DMS153 (cell line): Measurements from ENCODE around the gene ZFAND3.

Experiments used
- DNase-seq: peaks from one replicate; lab custom pipeline; 2025; lab: John Stamatoyannopoulos, UW

Gene ZFAND3

DNA sequence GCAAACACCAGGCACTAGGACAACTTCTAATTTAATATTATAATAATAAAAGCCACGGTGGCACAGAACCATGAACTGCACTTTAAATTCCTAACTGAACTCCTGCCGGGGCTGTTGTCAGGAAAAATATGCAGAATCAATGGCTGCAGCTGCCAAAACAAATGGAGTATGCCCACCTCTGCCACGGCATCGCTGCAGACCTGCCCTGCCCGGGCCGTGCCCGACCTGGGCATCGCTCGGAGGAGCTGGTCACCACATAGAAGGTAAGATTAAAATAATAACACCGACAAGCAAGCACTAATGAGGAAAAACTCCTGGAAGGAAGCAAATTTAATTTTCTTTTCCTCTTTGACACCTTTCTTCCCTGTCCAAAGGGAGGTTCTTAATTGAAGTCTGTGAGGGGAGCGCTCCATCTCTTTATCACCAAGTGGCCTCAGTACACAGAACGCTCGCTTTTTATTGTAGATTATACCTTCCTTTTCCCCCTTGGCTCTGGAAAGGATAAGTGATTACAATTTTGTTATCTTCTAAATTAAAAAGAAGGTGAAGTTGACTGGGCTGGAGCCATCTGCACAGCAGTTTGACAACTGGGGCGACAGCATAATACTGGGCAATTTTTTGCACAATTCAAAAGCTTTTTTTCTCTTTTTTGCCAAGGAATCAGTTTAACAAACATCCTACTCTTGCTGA is 351.3 kb downstream of the ZFAND3 start:
- no peak for DNase-seq

DNA sequence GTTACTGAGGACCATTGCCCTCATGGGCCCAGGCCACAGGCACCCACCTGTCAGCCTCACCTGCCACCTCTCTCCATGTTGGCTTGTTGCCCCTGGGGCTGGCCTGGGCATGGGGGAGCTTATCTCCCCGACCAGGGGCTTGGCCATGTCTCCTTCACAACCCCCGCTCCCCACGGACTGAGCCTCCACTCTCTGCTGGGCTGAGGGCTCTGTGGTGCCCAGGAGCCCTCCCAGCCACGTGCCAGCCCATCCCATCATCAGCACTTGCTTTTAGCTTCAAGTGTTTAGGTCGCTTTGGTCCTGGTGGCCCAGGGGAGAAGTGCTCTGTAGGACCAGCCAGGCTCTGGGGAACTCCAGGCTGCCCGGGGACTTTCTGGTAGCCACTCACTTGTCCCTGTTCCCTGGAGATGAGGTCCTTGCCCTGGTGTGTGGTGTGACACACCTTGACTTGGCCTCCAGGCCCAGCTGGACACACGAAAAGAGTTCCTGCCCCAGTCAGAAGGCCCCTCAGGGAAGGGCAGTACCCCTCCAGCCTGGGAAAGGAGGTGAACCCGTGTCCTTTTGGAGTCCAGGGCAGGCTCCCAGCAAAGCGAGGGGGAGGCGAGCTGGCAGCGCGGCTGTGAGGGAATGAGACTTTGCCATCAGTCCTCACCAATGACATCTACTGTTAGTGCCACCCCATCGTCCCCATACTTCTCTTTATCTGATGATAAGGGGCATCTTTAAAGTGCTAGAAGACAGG is 352.6 kb downstream of the ZFAND3 start:
- no peak for DNase-seq

DNA sequence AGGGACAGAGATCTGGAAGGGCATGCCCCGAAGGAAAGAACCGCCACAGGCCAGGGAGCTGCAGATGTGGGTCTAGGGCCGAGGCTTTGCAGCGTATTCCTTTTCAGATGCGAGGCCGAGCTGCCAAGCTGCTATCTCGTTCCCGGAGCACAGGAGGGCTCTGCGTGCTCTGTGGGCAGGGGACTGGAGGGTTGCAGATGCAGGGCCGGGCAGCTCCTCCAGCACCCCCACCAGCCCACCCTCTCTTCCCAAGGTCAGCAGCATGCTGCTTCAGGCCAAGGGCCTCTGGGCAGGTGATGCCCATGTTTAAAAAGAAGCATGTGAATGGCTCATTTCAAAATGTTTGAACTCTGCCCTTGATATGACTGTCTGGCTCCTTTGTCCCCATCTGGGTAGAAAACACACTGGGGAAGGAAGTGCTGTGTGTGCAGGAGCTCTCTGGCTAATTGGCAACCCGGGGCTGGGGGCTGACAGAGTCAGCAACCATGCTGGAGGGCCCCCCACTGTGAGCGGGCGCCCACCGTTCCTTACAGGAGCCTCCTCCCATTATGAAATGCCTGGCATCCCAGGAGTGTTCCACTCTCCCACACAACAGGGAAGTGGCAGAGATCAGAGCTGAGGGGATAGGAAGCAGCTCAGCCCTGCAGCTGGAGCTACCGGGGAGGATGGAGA is 353.3 kb downstream of the ZFAND3 start:
- no peak for DNase-seq

DNA sequence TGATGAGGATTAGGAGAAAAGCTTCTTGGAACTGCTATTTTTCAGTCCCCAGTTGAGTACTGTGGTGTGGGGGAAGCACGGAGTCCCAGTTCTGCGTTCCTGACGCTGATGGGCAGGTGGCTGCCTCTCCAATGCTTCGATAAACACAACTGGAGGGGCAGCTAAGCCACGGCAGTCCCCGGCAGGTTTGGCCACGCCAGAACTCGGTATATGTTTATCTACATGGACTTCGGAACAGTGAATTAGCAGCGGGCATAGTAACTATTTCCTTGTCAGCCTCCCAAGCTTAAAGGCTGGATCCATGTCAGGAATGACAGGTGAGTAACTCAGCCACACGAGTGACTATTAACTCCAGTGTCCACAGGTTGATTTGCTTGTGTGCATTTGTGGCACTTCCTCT is 354.4 kb downstream of the ZFAND3 start:
- no peak for DNase-seq

DNA sequence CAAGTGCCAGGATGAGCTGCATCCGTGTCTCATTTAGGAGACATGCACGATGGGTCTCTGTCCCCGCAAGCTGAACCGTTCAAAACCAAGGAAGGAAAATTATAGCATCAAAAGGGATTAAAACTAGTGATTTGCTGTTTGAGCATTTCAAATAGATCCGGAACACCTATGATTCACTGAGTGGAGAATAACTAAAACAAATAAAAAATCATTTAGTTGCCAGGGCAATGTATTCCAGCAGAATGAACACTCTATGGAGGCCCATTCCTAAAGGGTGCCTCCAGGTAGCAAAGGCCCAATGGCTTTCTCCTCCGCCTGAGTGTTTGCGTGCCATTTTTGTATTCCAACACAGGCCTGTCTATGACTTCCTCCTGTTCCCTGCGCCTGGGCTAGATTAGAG is 354.8 kb downstream of the ZFAND3 start:
- no peak for DNase-seq

DNA sequence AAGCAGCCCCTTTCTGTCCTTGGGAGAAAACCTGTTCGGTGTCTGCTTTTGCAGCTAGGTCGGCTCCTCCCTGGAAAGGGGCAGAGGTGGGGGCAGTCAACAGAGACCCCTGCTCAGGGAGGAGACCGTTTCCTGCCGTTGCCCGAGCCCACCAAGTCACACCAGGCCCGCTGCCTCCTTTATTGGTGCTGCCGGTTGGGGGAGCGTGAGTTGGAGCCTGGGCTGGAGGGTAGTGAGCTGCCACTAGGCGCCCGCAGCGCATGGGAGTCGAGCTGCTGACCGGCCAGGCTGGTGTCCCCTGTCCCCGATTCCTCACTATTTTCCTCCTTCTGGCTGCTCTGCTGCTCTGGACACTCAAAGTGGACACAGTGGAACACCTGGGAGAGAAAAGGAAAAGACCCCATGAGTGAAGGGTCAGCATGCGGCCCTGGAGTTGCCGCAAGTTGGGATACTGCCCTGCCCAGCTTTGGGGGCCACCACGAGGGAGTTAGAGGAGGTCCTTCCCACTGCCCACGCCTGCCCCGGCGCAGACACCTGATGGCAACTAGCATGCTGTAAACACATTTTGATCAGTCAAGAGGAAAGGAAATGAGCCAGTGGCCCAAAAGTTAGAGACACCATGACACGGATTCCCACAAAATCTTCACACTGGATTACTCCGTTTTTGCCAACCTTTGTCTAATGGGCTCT is 355.4 kb downstream of the ZFAND3 start:
- no peak for DNase-seq

DNA sequence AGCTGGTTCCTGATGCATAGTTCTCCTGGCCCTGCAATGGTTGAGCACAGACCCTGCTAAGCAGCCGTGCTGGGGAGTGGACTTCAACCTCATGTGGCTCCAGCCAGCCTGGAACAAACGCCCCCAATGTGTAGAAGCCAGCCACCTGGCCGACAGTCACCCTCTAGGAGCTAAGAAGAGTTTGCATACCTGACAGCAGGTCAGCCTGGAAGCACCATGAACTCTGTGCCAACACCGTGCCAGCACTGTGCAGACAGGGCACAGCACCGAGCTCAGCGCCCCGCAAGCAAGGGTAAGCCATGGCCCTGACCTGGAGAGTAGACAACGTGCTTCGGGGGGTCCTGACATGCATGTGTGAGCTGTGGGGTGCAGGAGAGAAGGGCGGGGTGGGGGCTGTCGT is 356.3 kb downstream of the ZFAND3 start:
- DNase-seq = no peak

DNA sequence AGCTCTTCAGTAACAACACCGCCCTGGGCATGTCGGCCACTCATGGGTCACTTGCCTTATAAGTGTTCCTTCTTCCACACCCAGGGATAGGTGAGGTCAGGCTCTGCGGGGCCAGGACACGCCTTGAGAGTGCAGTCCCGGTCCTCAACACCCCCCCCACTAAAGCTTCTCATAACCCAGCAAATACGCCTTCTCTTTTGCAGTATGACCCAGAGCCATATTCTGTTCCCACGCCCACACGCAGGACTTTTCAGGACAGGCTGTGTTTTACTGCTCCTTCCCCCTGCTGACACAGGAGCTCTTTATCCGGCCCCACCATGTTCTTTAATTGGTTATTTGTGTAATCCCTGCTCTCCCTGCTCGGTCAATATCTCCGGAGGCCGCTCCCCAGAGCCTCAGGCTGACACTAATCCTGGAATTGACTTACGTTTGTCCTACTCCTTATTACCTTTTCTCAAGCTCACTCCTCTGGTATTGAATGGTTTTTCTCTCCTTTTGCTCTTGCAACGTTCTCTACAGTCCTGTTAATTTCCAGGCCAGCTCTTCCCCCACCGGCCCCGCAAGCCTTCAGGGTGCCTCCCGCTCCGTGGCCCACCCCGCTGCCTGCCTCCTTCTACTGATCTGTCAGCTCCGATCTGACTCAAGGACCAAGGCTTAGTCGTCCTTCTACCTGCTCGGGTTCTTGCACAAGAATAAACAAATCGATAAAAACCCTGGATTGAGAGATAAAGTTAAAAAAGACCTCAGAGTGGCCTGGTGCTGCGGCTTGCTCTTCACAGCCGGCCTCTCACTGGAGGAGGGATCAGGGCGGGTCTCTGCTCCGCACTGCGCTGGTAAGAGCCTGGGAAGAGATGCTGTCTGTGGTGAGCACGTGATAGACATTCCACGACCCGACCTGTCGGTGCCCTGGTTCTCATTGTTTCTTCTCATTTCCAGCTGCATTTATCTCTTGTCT is 357.5 kb downstream of the ZFAND3 start:
- no peak for DNase-seq

DNA sequence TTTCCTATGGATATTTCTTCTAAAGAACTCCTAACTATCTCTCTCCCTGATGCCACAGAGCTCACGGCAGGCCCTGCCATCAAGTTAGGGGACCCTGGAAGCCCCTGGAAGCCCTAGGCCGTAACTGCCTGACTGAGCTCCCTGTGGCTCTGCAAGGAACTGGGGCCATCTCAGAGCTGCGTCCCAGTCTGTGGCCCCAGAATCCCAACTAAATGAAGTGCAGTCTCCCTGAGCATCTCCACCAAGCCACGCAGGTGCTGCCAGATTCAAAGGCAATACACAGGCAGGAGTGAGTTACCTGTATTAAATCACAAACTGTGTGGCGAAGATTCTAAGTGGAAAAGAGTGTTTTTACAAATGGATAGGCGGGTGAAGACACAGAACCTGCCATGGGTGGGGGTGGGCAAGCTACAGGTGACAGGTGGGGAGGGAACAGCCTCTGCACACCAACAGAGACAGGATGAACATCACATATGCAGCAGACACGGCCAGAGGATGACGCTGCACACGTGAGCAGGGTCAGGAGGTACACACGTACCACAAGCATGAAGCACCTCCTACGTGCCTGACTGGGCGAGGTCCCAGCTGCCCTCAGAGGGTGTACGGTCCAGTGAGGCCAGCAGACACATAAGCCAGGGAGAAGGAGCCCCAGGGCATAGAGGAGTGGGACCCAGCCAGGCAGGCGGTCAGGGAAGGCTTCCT is 358.5 kb downstream of the ZFAND3 start:
- no peak for DNase-seq

DNA sequence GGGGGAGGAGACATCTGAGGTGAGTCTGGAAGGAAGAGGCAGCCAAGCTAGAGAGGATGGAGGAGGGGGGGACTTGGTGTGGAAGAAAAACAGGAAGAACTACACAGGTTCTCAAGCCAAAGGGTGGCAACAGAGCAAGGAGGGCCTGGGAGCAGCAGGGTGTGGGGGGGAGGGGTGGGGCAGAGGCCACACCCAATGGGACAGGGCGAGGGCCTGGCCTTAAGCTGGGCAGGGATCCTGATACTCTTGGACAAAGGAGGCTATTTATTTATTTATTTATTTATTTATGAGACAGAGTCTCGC is 359.0 kb downstream of the ZFAND3 start:
- DNase-seq = no peak

DNA sequence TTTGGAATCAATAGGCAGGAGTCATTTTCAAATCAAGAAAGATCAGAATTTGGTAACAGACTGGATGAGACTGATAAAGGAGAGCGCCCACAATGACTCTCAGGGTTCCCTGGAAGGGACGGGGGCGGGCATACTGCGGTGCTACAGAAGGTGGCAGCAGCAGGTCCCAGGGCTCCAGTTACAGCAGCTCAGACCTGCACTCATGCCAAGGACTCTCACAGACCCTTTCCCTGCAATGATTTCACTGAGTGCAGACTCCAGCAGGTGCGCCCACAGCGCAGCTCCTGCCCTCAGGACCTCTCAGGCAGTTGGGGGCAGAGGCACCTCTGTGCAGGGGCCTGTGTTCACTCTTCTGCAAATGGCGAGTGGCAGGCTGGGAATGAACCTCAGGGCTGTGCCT is 359.8 kb downstream of the ZFAND3 start:
- DNase-seq = no peak

DNA sequence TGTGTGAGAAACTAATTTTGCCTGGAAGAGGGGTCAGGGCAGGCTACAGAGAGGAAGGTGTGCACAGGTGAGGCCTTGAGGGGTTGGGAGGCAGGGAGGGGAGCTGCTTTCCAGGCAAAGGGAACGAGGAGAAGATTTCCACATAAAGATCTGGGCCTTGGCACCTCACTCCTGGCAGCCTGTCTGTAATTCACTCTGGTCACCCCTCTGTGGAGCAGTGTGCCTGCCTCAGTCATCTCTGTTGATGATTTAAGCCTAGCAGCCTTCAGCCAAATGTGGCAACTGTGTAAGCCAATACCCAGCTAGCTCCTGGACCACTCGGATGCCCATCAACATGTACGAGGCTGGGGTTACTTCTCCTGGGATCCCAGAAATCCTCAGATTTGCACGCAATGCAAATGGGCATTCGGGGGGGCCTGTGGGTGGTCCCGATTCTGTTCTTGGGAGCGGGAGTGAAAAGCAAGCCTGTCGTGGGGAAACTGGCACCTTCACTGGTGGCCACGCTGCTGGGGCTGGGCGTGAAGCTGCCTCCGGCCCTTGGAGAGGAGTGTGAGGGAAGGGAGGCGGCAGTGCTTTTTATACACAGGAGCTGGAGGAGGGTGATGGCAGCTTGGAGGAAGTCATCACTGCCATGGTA is 360.4 kb downstream of the ZFAND3 start:
- no peak for DNase-seq

DNA sequence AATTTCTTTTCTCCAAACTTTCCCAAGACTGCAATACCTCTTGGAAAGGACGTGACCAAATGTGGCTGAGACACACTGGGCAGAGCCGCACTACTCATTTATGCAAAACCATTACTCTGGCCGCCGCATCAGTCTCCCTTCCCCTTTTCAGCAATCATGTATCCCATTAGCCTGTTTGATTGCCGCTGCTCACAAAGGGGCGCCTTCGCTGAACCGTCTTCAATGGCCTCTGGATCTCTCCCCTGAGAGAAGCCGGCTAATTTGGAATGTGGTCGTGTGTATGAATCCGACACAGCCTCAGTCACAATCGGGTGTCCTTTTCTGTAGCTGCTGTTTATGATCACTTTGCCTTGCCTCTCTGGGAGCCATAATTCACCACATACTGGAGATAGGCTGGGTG is 361.1 kb downstream of the ZFAND3 start:
- no peak for DNase-seq

DNA sequence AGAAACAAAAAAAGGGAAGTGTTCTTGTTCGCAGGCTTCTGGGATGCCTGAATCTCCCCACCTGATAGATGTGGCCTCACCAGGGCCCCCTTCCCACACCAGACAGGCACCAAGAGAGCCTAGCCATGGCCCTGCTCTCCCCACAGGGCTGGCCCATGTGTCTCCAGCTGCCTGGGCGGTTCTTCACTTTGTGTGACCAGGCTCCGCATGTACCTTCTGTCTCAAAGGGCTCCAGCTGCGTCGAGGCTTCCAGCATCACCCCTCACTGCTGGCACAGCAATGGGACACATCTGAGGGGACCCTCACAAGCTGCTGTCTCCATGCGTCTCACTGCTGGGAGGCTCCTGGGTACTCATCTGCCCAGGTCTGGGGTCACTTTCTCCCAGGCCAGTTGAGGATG is 362.9 kb downstream of the ZFAND3 start:
- DNase-seq = no peak

DNA sequence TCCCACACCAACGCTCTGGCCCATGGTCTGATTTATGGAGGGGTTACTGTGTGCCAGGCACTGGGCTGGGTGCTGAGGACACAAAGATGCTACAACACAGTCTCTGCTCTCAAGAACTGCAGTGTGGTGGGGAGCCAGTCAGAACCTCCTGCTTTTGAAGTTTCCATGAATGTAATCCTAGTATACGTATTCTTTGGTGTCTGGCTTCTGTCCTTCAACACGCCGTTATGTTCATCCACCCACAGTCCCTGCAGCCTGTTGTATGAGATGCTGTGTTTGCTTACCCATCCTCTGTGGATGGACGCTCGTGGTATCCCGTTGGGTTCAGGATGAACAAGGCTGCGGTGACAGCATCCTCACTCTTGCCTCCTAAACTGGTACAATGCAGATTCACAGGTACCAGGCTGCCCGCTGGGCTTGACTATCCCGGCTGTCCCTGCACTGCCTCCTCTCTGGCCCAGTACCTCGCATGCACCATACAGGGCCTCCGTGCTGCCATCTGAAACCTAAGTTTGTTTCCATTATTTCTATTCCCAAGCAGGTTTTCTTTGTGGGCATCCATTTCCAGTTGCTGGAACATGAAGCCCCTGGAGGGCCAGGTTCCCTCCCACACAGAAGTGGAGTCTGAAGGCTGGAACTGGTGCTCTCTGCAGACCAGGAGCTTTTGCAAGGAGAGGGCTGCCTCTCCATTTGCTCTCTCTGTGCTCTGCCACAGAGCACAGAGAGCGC is 364.5 kb downstream of the ZFAND3 start:
- no peak for DNase-seq

DNA sequence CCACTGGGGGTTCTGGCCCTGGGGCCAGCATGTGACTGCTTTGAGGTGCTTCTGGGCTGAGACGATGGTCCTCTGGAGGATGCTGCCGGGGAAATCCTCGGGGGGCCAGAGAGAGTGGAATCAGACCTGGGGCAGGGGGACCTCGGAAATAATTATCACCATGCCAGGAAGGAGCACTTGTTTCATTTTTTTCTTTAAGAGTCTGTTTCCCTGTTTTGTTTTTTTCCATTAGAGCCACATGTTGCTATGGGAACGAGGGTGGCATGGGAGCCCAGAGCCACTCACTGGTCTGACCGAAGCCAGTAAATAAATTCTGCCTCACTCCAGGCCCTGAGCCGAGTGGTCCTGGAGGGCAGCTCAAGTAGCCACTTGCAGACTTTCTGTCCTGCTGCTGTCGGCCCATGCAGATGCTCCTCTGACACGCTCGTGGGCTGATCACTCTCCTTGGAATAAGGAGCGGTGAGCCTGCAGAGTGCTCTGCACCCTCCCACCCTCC is 365.1 kb downstream of the ZFAND3 start:
- no peak for DNase-seq

DNA sequence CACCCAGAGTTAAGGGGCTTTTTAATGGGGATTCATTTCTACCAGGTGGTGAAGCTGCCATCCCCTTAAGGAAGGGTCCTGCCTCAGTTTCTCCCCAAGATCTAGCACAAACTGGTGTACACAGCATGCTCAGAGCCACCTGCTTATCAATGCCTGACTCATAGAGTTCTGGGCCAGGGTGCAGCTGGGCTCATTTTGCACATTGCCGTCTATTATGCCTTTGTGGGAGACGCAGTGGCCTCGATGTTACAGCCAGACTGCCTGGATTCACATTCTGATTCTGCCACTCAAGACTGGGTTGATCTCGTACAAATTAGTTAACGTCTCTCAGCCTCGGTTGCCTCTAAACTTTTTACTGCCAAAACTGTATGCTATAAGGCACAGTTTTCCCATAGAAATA is 365.7 kb downstream of the ZFAND3 start:
- DNase-seq = no peak

DNA sequence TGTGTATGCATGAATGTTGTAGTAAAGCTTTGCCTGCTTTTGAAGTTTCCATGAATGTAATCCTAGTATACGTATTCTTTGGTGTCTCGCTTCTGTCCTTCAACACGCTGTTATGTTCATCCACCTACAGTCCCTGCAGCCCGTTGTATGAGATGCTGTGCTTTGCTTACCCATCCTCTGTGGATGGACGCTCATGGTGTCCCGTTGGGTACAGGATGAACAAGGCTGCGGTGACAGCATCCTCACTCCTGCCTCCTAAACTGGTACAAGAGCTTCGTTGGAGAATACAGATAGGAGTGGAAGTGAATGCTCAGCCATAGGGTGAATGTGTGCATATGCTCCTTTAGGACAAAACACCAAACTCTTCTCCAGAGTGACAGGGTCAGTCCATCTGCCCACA is 366.2 kb downstream of the ZFAND3 start:
- DNase-seq = no peak

DNA sequence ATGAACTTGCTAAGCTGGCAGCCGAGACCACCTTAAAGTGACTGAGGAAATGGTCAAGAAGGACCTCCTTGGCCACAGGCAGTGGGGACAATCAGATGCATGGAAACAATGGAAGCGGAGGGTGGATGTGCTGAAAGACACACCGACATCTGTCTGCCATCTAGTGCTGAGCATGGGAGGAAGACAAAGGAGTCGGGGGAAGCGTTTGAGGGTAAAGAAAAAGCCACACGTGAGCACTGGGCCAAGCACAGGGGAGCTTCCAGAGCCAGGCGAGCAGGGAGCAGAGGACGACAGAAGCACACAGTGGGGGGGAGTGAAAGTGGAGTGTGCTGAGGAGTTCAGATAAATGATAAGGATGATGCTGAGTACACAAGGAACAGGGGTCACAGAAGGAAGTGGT is 367.8 kb downstream of the ZFAND3 start:
- DNase-seq = no peak
